Endothelial cell of umbilical vein (primary cell): ENCODE data around the gene NTSR1. TPM values are rescaled to one million over a fixed set of nuclear protein-coding genes. Genes with fewer than 3 reads are reported as not detected.
A peak's percentile ranks its signal among the peaks of the same experiment; 100 is the strongest.

ENCODE experiments used
- BruUV-seq: library from RNA; stranded (reverse); fragments of 400-500 nt; replicated peaks from 2 replicates; lab custom pipeline; 2021; lab: Mats Ljungman, UMichigan
- CTCF ChIA-PET: fragments of 300-600, 350-600 bp; sonication (Branson Sonifier 250); formaldehyde crosslinking; loops from one replicate; lab custom pipeline; 2021; ENCODE audit warnings: antibody characterized with exemption, inconsistent platforms; lab: Charles Lee
- POLR2A ChIA-PET: fragments of 300-600, 350-600 bp; sonication (Branson Sonifier 250); formaldehyde crosslinking; loops from one replicate; lab custom pipeline; 2021; ENCODE audit warnings: antibody characterized with exemption, inconsistent platforms; lab: Charles Lee
- DNase-seq: peaks from one replicate; pipeline ENCODE4 v3.0.0-alpha.2; 2011; ENCODE audit warnings: low read depth, low spot score
- FAIRE-seq: peaks from 2 replicates; lab custom pipeline; 2011; peaks lifted over from hg19 to GRCh38; lab: Jason Lieb, UNC
- H2AFZ ChIP-seq: 2 replicates; pipeline ENCODE4 v1.6.0; 2012; ENCODE audit warnings: low read depth, low read length, control low read depth, inconsistent platforms
- H3K27ac ChIP-seq: 2 replicates; pipeline ENCODE4 v1.5.1; 2011; ENCODE audit warnings: low read depth, mild to moderate bottlenecking, control low read depth, low read length, moderate library complexity; ENCODE audit not compliant: insufficient read depth
- H3K27me3 ChIP-seq, 2 experiments: 2 replicates each; pipeline versions ENCODE4 v1.6.0 to v1.6.1; 2011; ENCODE audit warnings: low read length in 2 of 2, mixed read lengths in 1 of 2; ENCODE audit not compliant: control insufficient read depth in 2 of 2, insufficient read depth in 2 of 2
- H3K36me3 ChIP-seq, 2 experiments: 2 replicates in 1 of 2; 3 replicates in 1 of 2; pipeline ENCODE4 v1.5.1; 2011; ENCODE audit warnings: low read length in 2 of 2, mild to moderate bottlenecking in 1 of 2, moderate library complexity in 1 of 2; ENCODE audit not compliant: control insufficient read depth in 2 of 2, insufficient read depth in 2 of 2; ENCODE audit errors: extremely low read depth in 1 of 2
- H3K4me1 ChIP-seq: 3 replicates; pipeline ENCODE4 v1.5.1; 2011; ENCODE audit warnings: mild to moderate bottlenecking, low read length; ENCODE audit not compliant: control insufficient read depth, insufficient read depth; ENCODE audit errors: extremely low read depth
- H3K4me2 ChIP-seq: 2 replicates; pipeline ENCODE4 v1.6.1; 2011; ENCODE audit warnings: low read length, control low read depth, mixed read lengths; ENCODE audit not compliant: insufficient read depth
- H3K4me3 ChIP-seq, 3 experiments: fragments of 200-600 bp in 1 of 3; sonication (generic), shearing (Covaris generic) in 1 of 3; replicated peaks in 1 of 3; 2 replicates each; pipeline ENCODE4 v1.5.1; 2011 to 2016; ENCODE audit warnings: control low read depth in 3 of 3, low read length in 3 of 3, mild to moderate bottlenecking in 2 of 3, inconsistent platforms in 1 of 3, low read depth in 1 of 3, moderate library complexity in 1 of 3; ENCODE audit not compliant: insufficient read depth in 1 of 3
- H3K79me2 ChIP-seq: 2 replicates; pipeline ENCODE4 v1.6.0; 2012; ENCODE audit warnings: low read length, inconsistent platforms; ENCODE audit not compliant: control insufficient read depth, insufficient read depth
- H3K9ac ChIP-seq: replicated peaks from 2 replicates; pipeline ENCODE3; 2011; ENCODE audit warnings: low read length, control low read depth; ENCODE audit not compliant: insufficient read depth; ENCODE audit errors: extremely low read depth
- H3K9me1 ChIP-seq: replicated peaks from 3 replicates; pipeline ENCODE4 v1.6.0; 2011; ENCODE audit warnings: mild to moderate bottlenecking, low read length; ENCODE audit not compliant: control insufficient read depth, insufficient read depth; ENCODE audit errors: extremely low read depth
- H3K9me3 ChIP-seq: replicated peaks from 2 replicates; pipeline ENCODE4 v1.5.1; 2012; ENCODE audit warnings: low read length, inconsistent platforms; ENCODE audit not compliant: control insufficient read depth, insufficient read depth
- H4K20me1 ChIP-seq: replicated peaks from 2 replicates; pipeline ENCODE3; 2011; ENCODE audit warnings: mild to moderate bottlenecking, low read length; ENCODE audit not compliant: control insufficient read depth, insufficient read depth; ENCODE audit errors: extremely low read depth
- EZH2 ChIP-seq: IDR thresholded peaks from 2 replicates; pipeline ENCODE4 v1.6.1; 2012; ENCODE audit warnings: borderline replicate concordance, low read depth, mild to moderate bottlenecking, moderate library complexity, low read length, inconsistent platforms; ENCODE audit not compliant: severe bottlenecking
- FOS ChIP-seq: IDR thresholded peaks from 2 replicates; pipeline ENCODE4 v1.6.1; 2011; ENCODE audit warnings: mild to moderate bottlenecking, low read length, moderate library complexity, borderline replicate concordance; ENCODE audit not compliant: insufficient read depth
- GATA2 ChIP-seq: IDR thresholded peaks from 2 replicates; pipeline ENCODE4 v1.7.0; 2011; ENCODE audit warnings: low read depth, mild to moderate bottlenecking, moderate library complexity, mixed read lengths, low read length; ENCODE audit not compliant: insufficient read length, insufficient read depth
- JUN ChIP-seq: IDR thresholded peaks from 2 replicates; pipeline ENCODE4 v1.6.1; 2011; ENCODE audit warnings: borderline replicate concordance, low read depth; ENCODE audit not compliant: insufficient read length, insufficient read depth
- MYC ChIP-seq: IDR thresholded peaks from one replicate; pipeline ENCODE4 v1.6.1; 2011; ENCODE audit warnings: mild to moderate bottlenecking, low read depth, low read length
- dilution Hi-C: fragments of 300-500 bp; cut with MboI; formaldehyde crosslinking; loops from one replicate; pipeline ENCODE4 v1.15.0; 2019; ENCODE audit warnings: low sequenced_read_pairs; ENCODE audit not compliant: extremely low pct_ligation_motif_present
- intact Hi-C: fragments of 100-400 bp; cut with micrococcal nuclease; formaldehyde crosslinking; loops from one replicate; pipeline ENCODE4 v1.10.0; 2022
- polyA plus RNA-seq, 4 experiments: library from polyadenylated mRNA; depleted of rRNA in 3 of 4; stranded (reverse) in 3 of 4; unstranded in 1 of 4; fragments of >200 nt; gene quantifications; 2 replicates each; pipeline versions ENCODE4 v1.2.1 to v1.2.3, GENCODE V29; 2011 to 2012; ENCODE audit warnings: missing spikeins in 1 of 4
- total RNA-seq: library from RNA; stranded (reverse); gene quantifications from 2 replicates; pipeline ENCODE4 v1.2.3, GENCODE V29; 2021
- TF ChIP-seq, protein P1 (sequence below): IDR thresholded peaks from 2 replicates; pipeline ENCODE4 v1.6.1; 2011; ENCODE audit not compliant: insufficient read depth, insufficient read length
- TF ChIP-seq, protein P2 (sequence below), 2 donors: IDR thresholded peaks; 1 replicate in 1 of 2; 2 replicates in 1 of 2; pipeline ENCODE4 v1.5.1; 2011; ENCODE audit warnings: low read length in 2 of 2, mild to moderate bottlenecking in 2 of 2, moderate library complexity in 2 of 2, control low read depth in 1 of 2, inconsistent platforms in 1 of 2, low read depth in 1 of 2; ENCODE audit not compliant: insufficient read depth in 1 of 2; ENCODE audit errors: extremely low read depth in 1 of 2

Gene NTSR1
- total and polyA plus RNA-seq, 2 donors (not counting 3 experiments of a cell fraction or from before 2014, with no cell fraction given): 0.14 to 2.1 TPM

DNA sequence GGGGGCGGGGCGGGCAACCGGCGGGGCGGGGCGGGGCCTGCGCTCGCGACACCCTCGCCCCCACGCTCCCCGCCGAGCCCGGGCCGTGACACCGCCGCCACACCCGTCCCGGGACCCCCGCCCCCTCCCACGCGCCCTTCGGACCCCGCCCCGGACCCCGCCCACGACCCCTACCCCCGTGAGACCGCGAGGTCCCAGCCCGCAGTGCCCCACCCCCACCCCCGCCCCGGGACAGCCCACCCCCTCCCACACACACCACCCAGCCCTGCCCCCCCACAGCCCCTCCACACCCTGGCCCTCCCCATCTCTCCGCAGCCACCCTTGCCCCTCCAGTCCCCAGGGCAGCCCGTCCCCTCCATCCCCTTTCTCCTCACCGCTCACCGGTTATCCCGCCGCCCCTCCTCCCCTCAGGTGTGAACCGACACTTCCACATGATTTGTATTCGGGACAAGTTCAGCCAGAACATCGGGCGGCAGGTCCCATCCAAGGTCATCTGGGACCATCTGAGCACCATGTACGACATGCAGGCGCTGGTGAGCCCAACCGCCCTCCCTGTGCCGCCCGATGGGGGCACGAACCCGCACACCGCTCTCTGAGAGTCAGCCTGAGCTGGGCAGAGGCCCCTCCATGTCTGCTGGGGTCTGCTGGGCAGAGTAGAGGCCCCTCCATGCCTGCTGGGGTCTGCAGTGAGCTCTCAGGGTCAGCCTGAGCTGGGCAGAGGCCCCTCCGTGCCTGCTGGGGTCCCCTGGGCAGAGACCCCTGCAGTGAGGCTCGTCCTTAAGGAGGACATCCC, 88.3 kb downstream of the NTSR1 start:
- ChIA-PET CTCF (interaction anchor here (0.6 to 2.0 kb wide), 5 partner anchors 9 to 180 kb away, joined by 3 to 8 read pairs (median 3); no protein-coding TSS in a partner anchor), POLR2A (no interaction called here)
- Histone ChIP-seq H3K27me3 (no peaks in the 10 kb centered on the region), H3K36me3 (peaks cover 11 to 12% of the 10 kb centered on the region in 2 experiments), H4K20me1 (no peaks in the 10 kb centered on the region), H3K9ac (peak overlapping the region; percentile 53), H3K4me2 (peak overlapping the region; percentile 1), H3K27ac (no peak overlapping the region), H3K9me3 (no peaks in the 10 kb centered on the region), H3K9me1 (no peaks in the 10 kb centered on the region), H2AFZ (peak overlapping the region; percentile 85), H3K4me3 (peak overlapping the region in 2 of 3 experiments; percentile 17 to 66), H3K79me2 (peaks cover 14% of the 10 kb centered on the region), H3K4me1 (peaks cover 18% of the 10 kb centered on the region)
- BruUV-seq: TSS peak; percentile 10
- DNase-seq (no peak), FAIRE-seq (no peak)
- TF ChIP-seq JUN (no peak), GATA2 (no peak), MYC (no peak), FOS (no peak), EZH2 (no peak)
- TF ChIP-seq, protein P1, sequence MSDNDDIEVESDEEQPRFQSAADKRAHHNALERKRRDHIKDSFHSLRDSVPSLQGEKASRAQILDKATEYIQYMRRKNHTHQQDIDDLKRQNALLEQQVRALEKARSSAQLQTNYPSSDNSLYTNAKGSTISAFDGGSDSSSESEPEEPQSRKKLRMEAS: no peak
- TF ChIP-seq, protein P2, sequence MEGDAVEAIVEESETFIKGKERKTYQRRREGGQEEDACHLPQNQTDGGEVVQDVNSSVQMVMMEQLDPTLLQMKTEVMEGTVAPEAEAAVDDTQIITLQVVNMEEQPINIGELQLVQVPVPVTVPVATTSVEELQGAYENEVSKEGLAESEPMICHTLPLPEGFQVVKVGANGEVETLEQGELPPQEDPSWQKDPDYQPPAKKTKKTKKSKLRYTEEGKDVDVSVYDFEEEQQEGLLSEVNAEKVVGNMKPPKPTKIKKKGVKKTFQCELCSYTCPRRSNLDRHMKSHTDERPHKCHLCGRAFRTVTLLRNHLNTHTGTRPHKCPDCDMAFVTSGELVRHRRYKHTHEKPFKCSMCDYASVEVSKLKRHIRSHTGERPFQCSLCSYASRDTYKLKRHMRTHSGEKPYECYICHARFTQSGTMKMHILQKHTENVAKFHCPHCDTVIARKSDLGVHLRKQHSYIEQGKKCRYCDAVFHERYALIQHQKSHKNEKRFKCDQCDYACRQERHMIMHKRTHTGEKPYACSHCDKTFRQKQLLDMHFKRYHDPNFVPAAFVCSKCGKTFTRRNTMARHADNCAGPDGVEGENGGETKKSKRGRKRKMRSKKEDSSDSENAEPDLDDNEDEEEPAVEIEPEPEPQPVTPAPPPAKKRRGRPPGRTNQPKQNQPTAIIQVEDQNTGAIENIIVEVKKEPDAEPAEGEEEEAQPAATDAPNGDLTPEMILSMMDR (IDR thresholded peaks at IDR 0.05; ENCODE audit: extremely low read depth in 1 of 2, insufficient read depth in 1 of 2, low read depth in 1 of 2, low read length in 2 of 2): no peak
- intact Hi-C loops: loop anchor here (10.0 kb wide), 1 partner anchor 492 kb away; the partner anchor contains the start of gene ADRM1
- dilution Hi-C loops: no loop called here
